Stimulated activated memory B cell treated with anti-CD40 and anti-IgM and Interleukin-4, amounts not matched to agents 10 μg/mL and 1 μg/mL and 100 μg/mL, for 72 hours (primary cell): Measurements from ENCODE around the gene GPRC5D.
A peak's percentile ranks its signal among the peaks of the same experiment; 100 is the strongest.

Experiments
- ATAC-seq: fragments of 150-1000 bp; cut with Tn5 transposase; 2 replicates; pipeline ENCODE4 v1.10.0; 2021
- H3K27ac Mint-ChIP-seq: one replicate; pipeline ENCODE4 v1.8.0; 2022; ENCODE audit warnings: mild to moderate bottlenecking, mixed read lengths
- H3K27me3 Mint-ChIP-seq: one replicate; pipeline ENCODE4 v1.8.0; 2022; ENCODE audit warnings: mixed read lengths
- H3K36me3 Mint-ChIP-seq: one replicate; pipeline ENCODE4 v1.8.0; 2022; ENCODE audit warnings: mixed read lengths
- H3K4me1 Mint-ChIP-seq: one replicate; pipeline ENCODE4 v1.8.0; 2022; ENCODE audit warnings: mixed read lengths
- H3K4me3 Mint-ChIP-seq: one replicate; pipeline ENCODE4 v1.8.0; 2022; ENCODE audit warnings: mild to moderate bottlenecking, moderate library complexity, mixed read lengths
- H3K9me3 Mint-ChIP-seq: one replicate; pipeline ENCODE4 v1.8.0; 2022; ENCODE audit warnings: mixed read lengths

GPRC5D gene

GRCh38 chr12:12933742-12934141, 18.2 kb downstream of the GPRC5D start:
- no peaks in the 10 kb centered on the region for H3K27me3 Mint-ChIP-seq
- no peak overlapping the region for H3K27ac Mint-ChIP-seq
- H3K4me3 Mint-ChIP-seq: no peak overlapping the region
- no peaks in the 10 kb centered on the region for H3K4me1 Mint-ChIP-seq
- H3K9me3 Mint-ChIP-seq: no peaks in the 10 kb centered on the region
- no peak for ATAC-seq
- no peaks in the 10 kb centered on the region for H3K36me3 Mint-ChIP-seq

GRCh38 chr12:12930633-12931219, 21.2 kb downstream of the GPRC5D start:
- Mint-ChIP-seq H3K36me3 (no peaks in the 10 kb centered on the region), H3K9me3 (no peaks in the 10 kb centered on the region), H3K4me1 (no peaks in the 10 kb centered on the region), H3K4me3 (no peak overlapping the region), H3K27me3 (peaks cover 16% of the 10 kb centered on the region), H3K27ac (no peak overlapping the region)
- ATAC-seq: no peak

DNA sequence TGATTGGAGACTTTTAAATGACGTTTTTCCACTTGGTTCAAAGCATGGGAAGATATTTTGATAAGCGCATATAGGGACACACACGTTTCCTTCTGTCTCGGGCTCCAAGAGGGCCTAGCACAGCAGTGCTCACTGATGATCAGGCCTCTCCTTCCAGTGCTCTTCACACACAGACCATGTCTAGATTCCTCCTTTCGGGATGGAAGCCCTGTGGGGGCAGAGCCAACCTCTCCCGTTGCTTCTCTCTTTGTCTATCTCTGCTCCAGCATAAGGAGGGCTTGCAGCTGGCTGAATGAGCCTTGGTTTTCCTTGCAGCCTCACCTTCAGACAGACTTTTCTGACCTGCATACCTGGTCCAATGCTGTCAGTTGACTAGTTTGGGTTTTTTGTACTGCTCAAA, 22.3 kb downstream of the GPRC5D start:
- no peak for ATAC-seq
- H3K9me3 Mint-ChIP-seq: no peaks in the 10 kb centered on the region
- no peak overlapping the region for H3K4me3 Mint-ChIP-seq
- no peaks in the 10 kb centered on the region for H3K4me1 Mint-ChIP-seq
- no peaks in the 10 kb centered on the region for H3K36me3 Mint-ChIP-seq
- no peak overlapping the region for H3K27ac Mint-ChIP-seq
- H3K27me3 Mint-ChIP-seq: peaks cover 21% of the 10 kb centered on the region

- Mint-ChIP-seq H3K4me3 (peak overlapping the region; percentile 43), H3K9me3 (peaks cover 6% of the 10 kb centered on the region), H3K36me3 (no peaks in the 10 kb centered on the region), H3K4me1 (no peaks in the 10 kb centered on the region), H3K27me3 (peaks cover 21% of the 10 kb centered on the region), H3K27ac (no peak overlapping the region)
- ATAC-seq: peak; percentile 54
Measured at GRCh38 chr12:12927211-12928079, 24.5 kb downstream of the GPRC5D start.

GRCh38 chr12:12926571-12927071, 25.3 kb downstream of the GPRC5D start:
- no peak for ATAC-seq
- H3K4me3 Mint-ChIP-seq: no peak overlapping the region
- no peaks in the 10 kb centered on the region for H3K36me3 Mint-ChIP-seq
- peaks cover 6% of the 10 kb centered on the region for H3K9me3 Mint-ChIP-seq
- peaks cover 21% of the 10 kb centered on the region for H3K27me3 Mint-ChIP-seq
- no peaks in the 10 kb centered on the region for H3K4me1 Mint-ChIP-seq
- H3K27ac Mint-ChIP-seq: no peak overlapping the region

DNA sequence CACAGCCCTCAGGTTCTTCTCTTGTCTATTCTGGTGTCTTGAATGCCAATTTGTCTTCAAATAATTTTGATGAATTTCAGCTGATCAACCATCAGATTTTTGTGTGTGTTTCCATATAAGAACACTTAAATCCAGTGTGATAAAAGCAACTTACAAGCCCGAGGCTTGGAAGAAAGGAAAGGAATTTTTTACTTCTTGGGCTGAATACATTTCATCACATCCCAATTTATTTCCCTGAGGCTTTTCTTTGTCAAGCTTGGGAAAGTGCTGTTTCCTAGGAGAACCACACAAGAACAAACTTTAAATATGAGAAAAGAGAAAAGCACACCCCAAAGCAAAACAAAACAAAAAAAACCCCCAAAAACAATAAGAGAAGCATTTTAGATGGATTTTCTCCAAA, 26.6 kb downstream of the GPRC5D start:
- ATAC-seq: no peak
- Mint-ChIP-seq H3K4me3 (no peak overlapping the region), H3K36me3 (no peaks in the 10 kb centered on the region), H3K27ac (no peak overlapping the region), H3K27me3 (peaks cover 21% of the 10 kb centered on the region), H3K4me1 (no peaks in the 10 kb centered on the region), H3K9me3 (peaks cover 6% of the 10 kb centered on the region)

- ATAC-seq: no peak
- H3K27ac Mint-ChIP-seq: no peak overlapping the region
- no peaks in the 10 kb centered on the region for H3K36me3 Mint-ChIP-seq
- H3K4me3 Mint-ChIP-seq: no peak overlapping the region
- H3K9me3 Mint-ChIP-seq: peaks cover 6% of the 10 kb centered on the region
- peaks cover 23% of the 10 kb centered on the region for H3K27me3 Mint-ChIP-seq
- no peaks in the 10 kb centered on the region for H3K4me1 Mint-ChIP-seq
Measured at GRCh38 chr12:12924169-12924568, 27.8 kb downstream of the GPRC5D start.

DNA sequence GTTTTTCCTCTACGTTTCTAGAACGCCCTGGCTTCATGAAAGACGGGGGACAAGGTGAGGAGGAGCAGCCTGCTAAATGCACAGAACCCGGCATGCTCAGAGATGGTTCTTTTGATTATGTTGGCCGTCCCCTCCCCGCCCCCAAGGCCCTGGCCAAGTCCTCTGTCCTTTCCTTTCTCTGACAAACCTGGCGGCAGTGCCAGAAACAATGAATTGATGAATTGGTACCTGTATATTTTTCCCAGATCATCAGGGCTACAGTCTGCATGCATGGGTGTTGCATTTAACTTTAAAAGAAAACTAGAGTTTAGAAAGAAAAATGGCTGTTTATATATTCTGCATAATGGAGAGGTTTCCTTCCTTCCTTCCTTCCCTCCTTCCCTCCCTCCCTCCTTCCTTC, 29.0 kb downstream of the GPRC5D start:
- Mint-ChIP-seq H3K27ac (no peak overlapping the region), H3K4me3 (no peak overlapping the region), H3K36me3 (no peaks in the 10 kb centered on the region), H3K4me1 (no peaks in the 10 kb centered on the region), H3K27me3 (peaks cover 31% of the 10 kb centered on the region), H3K9me3 (peaks cover 6% of the 10 kb centered on the region)
- no peak for ATAC-seq

GRCh38 chr12:12922191-12922616, 29.8 kb downstream of the GPRC5D start:
- H3K4me1 Mint-ChIP-seq: no peaks in the 10 kb centered on the region
- H3K27ac Mint-ChIP-seq: no peak overlapping the region
- H3K4me3 Mint-ChIP-seq: no peak overlapping the region
- ATAC-seq: no peak
- no peaks in the 10 kb centered on the region for H3K36me3 Mint-ChIP-seq
- peaks cover 29% of the 10 kb centered on the region for H3K27me3 Mint-ChIP-seq
- peaks cover 6% of the 10 kb centered on the region for H3K9me3 Mint-ChIP-seq

GRCh38 chr12:12919666-12920435, 32.1 kb downstream of the GPRC5D start:
- Mint-ChIP-seq H3K4me1 (peaks cover 7% of the 10 kb centered on the region), H3K4me3 (no peak overlapping the region), H3K9me3 (peaks cover 6% of the 10 kb centered on the region), H3K27me3 (peaks cover 28% of the 10 kb centered on the region), H3K27ac (no peak overlapping the region), H3K36me3 (no peaks in the 10 kb centered on the region)
- ATAC-seq: no peak

- H3K27me3 Mint-ChIP-seq: peaks cover 28% of the 10 kb centered on the region
- peaks cover 7% of the 10 kb centered on the region for H3K4me1 Mint-ChIP-seq
- H3K27ac Mint-ChIP-seq: no peak overlapping the region
- H3K9me3 Mint-ChIP-seq: peaks cover 5% of the 10 kb centered on the region
- H3K4me3 Mint-ChIP-seq: no peak overlapping the region
- ATAC-seq: no peak
- H3K36me3 Mint-ChIP-seq: no peaks in the 10 kb centered on the region
Measured at GRCh38 chr12:12918781-12919389, 33.1 kb downstream of the GPRC5D start.

DNA sequence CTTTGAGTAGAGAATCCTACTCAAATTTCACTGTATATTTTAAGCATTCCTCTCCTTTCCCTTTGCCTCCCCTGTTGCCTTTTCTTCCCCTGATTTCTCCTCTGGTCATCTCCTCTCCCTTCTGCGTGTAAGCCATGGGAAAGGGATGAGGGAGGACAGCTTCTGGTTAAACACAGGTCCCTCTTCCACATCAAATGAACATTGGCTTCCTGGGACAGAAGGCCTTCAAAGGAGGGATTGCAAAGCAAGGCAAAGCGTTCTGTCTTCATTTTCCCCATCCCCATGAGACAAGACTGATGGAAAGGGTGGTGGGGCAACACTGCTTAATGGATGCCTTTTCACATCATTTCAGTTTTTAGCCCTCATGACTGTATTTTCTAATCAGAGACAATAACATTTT, 34.5 kb downstream of the GPRC5D start:
- Mint-ChIP-seq H3K4me1 (peaks cover 7% of the 10 kb centered on the region), H3K27me3 (peaks cover 28% of the 10 kb centered on the region), H3K36me3 (no peaks in the 10 kb centered on the region), H3K9me3 (no peaks in the 10 kb centered on the region), H3K4me3 (no peak overlapping the region), H3K27ac (no peak overlapping the region)
- no peak for ATAC-seq

GRCh38 chr12:12916135-12916944, 35.6 kb downstream of the GPRC5D start:
- Mint-ChIP-seq H3K27ac (no peak overlapping the region), H3K9me3 (no peaks in the 10 kb centered on the region), H3K4me3 (no peak overlapping the region), H3K27me3 (peaks cover 28% of the 10 kb centered on the region), H3K36me3 (no peaks in the 10 kb centered on the region), H3K4me1 (peaks cover 7% of the 10 kb centered on the region)
- ATAC-seq: peak; percentile 92

GRCh38 chr12:12915656-12916055, 36.3 kb downstream of the GPRC5D start:
- peaks cover 10% of the 10 kb centered on the region for H3K4me1 Mint-ChIP-seq
- no peaks in the 10 kb centered on the region for H3K9me3 Mint-ChIP-seq
- no peak overlapping the region for H3K4me3 Mint-ChIP-seq
- no peak overlapping the region for H3K27ac Mint-ChIP-seq
- peaks cover 28% of the 10 kb centered on the region for H3K27me3 Mint-ChIP-seq
- no peak for ATAC-seq
- no peaks in the 10 kb centered on the region for H3K36me3 Mint-ChIP-seq
